Measurements from ENCODE around the gene CD58.

- TF ChIP-seq, protein P1, sequence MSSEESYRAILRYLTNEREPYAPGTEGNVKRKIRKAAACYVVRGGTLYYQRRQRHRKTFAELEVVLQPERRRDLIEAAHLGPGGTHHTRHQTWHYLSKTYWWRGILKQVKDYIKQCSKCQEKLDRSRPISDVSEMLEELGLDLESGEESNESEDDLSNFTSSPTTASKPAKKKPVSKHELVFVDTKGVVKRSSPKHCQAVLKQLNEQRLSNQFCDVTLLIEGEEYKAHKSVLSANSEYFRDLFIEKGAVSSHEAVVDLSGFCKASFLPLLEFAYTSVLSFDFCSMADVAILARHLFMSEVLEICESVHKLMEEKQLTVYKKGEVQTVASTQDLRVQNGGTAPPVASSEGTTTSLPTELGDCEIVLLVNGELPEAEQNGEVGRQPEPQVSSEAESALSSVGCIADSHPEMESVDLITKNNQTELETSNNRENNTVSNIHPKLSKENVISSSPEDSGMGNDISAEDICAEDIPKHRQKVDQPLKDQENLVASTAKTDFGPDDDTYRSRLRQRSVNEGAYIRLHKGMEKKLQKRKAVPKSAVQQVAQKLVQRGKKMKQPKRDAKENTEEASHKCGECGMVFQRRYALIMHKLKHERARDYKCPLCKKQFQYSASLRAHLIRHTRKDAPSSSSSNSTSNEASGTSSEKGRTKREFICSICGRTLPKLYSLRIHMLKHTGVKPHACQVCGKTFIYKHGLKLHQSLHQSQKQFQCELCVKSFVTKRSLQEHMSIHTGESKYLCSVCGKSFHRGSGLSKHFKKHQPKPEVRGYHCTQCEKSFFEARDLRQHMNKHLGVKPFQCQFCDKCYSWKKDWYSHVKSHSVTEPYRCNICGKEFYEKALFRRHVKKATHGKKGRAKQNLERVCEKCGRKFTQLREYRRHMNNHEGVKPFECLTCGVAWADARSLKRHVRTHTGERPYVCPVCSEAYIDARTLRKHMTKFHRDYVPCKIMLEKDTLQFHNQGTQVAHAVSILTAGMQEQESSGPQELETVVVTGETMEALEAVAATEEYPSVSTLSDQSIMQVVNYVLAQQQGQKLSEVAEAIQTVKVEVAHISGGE (CRISPR knock-in tag; IDR thresholded peaks at IDR 0.05) = no peak
- TF ChIP-seq, protein P2, sequence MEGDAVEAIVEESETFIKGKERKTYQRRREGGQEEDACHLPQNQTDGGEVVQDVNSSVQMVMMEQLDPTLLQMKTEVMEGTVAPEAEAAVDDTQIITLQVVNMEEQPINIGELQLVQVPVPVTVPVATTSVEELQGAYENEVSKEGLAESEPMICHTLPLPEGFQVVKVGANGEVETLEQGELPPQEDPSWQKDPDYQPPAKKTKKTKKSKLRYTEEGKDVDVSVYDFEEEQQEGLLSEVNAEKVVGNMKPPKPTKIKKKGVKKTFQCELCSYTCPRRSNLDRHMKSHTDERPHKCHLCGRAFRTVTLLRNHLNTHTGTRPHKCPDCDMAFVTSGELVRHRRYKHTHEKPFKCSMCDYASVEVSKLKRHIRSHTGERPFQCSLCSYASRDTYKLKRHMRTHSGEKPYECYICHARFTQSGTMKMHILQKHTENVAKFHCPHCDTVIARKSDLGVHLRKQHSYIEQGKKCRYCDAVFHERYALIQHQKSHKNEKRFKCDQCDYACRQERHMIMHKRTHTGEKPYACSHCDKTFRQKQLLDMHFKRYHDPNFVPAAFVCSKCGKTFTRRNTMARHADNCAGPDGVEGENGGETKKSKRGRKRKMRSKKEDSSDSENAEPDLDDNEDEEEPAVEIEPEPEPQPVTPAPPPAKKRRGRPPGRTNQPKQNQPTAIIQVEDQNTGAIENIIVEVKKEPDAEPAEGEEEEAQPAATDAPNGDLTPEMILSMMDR (IDR thresholded peaks at IDR 0.05 in 2 of 3, conservative IDR thresholded peaks at IDR 0.05 in 1 of 3; ENCODE audit: insufficient read depth in 2 of 3, low read depth in 1 of 3, low read length in 3 of 3) = no peak
- TF ChIP-seq, protein P3, sequence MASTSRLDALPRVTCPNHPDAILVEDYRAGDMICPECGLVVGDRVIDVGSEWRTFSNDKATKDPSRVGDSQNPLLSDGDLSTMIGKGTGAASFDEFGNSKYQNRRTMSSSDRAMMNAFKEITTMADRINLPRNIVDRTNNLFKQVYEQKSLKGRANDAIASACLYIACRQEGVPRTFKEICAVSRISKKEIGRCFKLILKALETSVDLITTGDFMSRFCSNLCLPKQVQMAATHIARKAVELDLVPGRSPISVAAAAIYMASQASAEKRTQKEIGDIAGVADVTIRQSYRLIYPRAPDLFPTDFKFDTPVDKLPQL (IDR thresholded peaks at IDR 0.05; ENCODE audit: extremely low read depth, insufficient read length) = no peak
- TF ChIP-seq KLF16 (IDR thresholded peaks at IDR 0.05) (no peak), FOXJ3 (CRISPR knock-in tag; IDR thresholded peaks at IDR 0.05) (no peak), TEAD2 (tag; IDR thresholded peaks at IDR 0.05) (no peak), FOXK2 (conservative IDR thresholded peaks at IDR 0.05 in 1 of 2, IDR thresholded peaks at IDR 0.05 in 1 of 2; ENCODE audit: low read depth in 2 of 2) (no peak), HES1 (IDR thresholded peaks at IDR 0.05; ENCODE audit: low read depth) (no peak), SMARCE1 (IDR thresholded peaks at IDR 0.05) (no peak), RNF2 (IDR thresholded peaks at IDR 0.05) (no peak), EHMT2 (IDR thresholded peaks at IDR 0.05) (no peak), NRF1 (conservative IDR thresholded peaks at IDR 0.05 in 1 of 2, IDR thresholded peaks at IDR 0.05 in 1 of 2) (no peak), MYNN (IDR thresholded peaks at IDR 0.05) (no peak), MYNN (CRISPR knock-in tag; IDR thresholded peaks at IDR 0.05) (no peak)
- TF ChIP-seq, protein P4, sequence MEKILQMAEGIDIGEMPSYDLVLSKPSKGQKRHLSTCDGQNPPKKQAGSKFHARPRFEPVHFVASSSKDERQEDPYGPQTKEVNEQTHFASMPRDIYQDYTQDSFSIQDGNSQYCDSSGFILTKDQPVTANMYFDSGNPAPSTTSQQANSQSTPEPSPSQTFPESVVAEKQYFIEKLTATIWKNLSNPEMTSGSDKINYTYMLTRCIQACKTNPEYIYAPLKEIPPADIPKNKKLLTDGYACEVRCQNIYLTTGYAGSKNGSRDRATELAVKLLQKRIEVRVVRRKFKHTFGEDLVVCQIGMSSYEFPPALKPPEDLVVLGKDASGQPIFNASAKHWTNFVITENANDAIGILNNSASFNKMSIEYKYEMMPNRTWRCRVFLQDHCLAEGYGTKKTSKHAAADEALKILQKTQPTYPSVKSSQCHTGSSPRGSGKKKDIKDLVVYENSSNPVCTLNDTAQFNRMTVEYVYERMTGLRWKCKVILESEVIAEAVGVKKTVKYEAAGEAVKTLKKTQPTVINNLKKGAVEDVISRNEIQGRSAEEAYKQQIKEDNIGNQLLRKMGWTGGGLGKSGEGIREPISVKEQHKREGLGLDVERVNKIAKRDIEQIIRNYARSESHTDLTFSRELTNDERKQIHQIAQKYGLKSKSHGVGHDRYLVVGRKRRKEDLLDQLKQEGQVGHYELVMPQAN (IDR thresholded peaks at IDR 0.05; ENCODE audit: borderline replicate concordance) = no peak
These were observed 104.8 kb downstream of the CD58 start for GRCh38 chr1:116465845-116466685.
